T-cell (primary cell): Measurements from ENCODE around the gene SP7. TPM values are rescaled to one million over a fixed set of nuclear protein-coding genes. Genes with fewer than 3 reads are reported as not detected.
"Not testable (repeated sequence)": the region's sequence is repeated elsewhere in the genome, so short reads cannot be mapped to it uniquely, and the experiment has no call there.

Experiments used
- ATAC-seq, 4 experiments: fragments of 200-7000 bp in 3 of 4; fragments of 150-1000 bp in 1 of 4; cut with Tn5 transposase; replicated peaks in 1 of 4; 1 replicate in 3 of 4; 2 replicates in 1 of 4; pipeline ENCODE4 v1.10.0; 2021; ENCODE audit warnings: moderate library complexity in 3 of 4, mild to moderate bottlenecking in 2 of 4, moderate number of reproducible peaks in 1 of 4
- CTCF ChIA-PET, 2 donors: fragments of 300-600 bp; sonication (Branson Sonifier 250); formaldehyde crosslinking; loops; one replicate each; lab custom pipeline; 2022; ENCODE audit warnings: antibody characterized with exemption in 2 of 2; lab: Charles Lee
- POLR2A ChIA-PET, 2 donors: fragments of 300-600 bp; sonication (Branson Sonifier 250); formaldehyde crosslinking; loops; one replicate each; lab custom pipeline; 2022; ENCODE audit warnings: antibody characterized with exemption in 2 of 2; lab: Charles Lee
- DNase-seq, 35 experiments: peaks; one replicate each; pipeline versions ENCODE4 v3.0.0 to v3.0.0-alpha.2; 2013 to 2023
- H3K27ac ChIP-seq: one replicate; pipeline ENCODE4 v1.5.1; 2013; ENCODE audit warnings: low read length
- H3K27me3 ChIP-seq, 2 experiments: replicated peaks in 1 of 2; 1 replicate in 1 of 2; 2 replicates in 1 of 2; pipeline versions ENCODE4 v1.6.1 to v1.7.0; 2013; ENCODE audit warnings: low read length in 1 of 2, mixed read lengths in 1 of 2; ENCODE audit not compliant: control insufficient read depth in 2 of 2, insufficient read depth in 2 of 2; ENCODE audit errors: extremely low read depth in 1 of 2
- H3K36me3 ChIP-seq, 2 donors: 1 replicate in 1 of 2; 2 replicates in 1 of 2; pipeline versions ENCODE4 v1.6.1 to v1.7.0; 2013; ENCODE audit warnings: low read length in 1 of 2; ENCODE audit not compliant: control insufficient read depth in 2 of 2, insufficient read depth in 1 of 2; ENCODE audit errors: extremely low read depth in 1 of 2
- H3K4me1 ChIP-seq, 2 experiments: 1 replicate in 1 of 2; 2 replicates in 1 of 2; pipeline versions ENCODE4 v1.6.1 to v1.7.0; 2013; ENCODE audit warnings: low read length in 2 of 2, mixed read lengths in 1 of 2; ENCODE audit not compliant: insufficient read depth in 2 of 2, control insufficient read depth in 1 of 2; ENCODE audit errors: extremely low read depth in 1 of 2
- H3K4me3 ChIP-seq, 2 donors: 1 replicate in 1 of 2; 2 replicates in 1 of 2; pipeline versions ENCODE4 v1.5.1 to v1.7.0; 2013; ENCODE audit warnings: mild to moderate bottlenecking in 2 of 2, low read length in 1 of 2, moderate library complexity in 1 of 2; ENCODE audit not compliant: control insufficient read depth in 1 of 2; ENCODE audit errors: extremely low read depth in 1 of 2
- H3K9me3 ChIP-seq: 2 replicates; pipeline ENCODE4 v1.7.0; 2013
- H3K27ac Mint-ChIP-seq, 2 donors: one replicate each; pipeline ENCODE4 v1.8.0; 2020 to 2021; ENCODE audit warnings: mild to moderate bottlenecking in 2 of 2, mixed read lengths in 2 of 2
- H3K27me3 Mint-ChIP-seq, 2 donors: one replicate each; pipeline ENCODE4 v1.8.0; 2021 to 2022; ENCODE audit warnings: mixed read lengths in 2 of 2
- H3K36me3 Mint-ChIP-seq: one replicate; pipeline ENCODE4 v1.8.0; 2021; ENCODE audit warnings: mixed read lengths
- H3K4me1 Mint-ChIP-seq, 3 donors: one replicate each; pipeline ENCODE4 v1.8.0; 2020 to 2022; ENCODE audit warnings: mixed read lengths in 3 of 3, mild to moderate bottlenecking in 1 of 3
- H3K4me3 Mint-ChIP-seq, 3 donors: one replicate each; pipeline ENCODE4 v1.8.0; 2020 to 2022; ENCODE audit warnings: mild to moderate bottlenecking in 3 of 3, mixed read lengths in 3 of 3, moderate library complexity in 3 of 3
- H3K9me3 Mint-ChIP-seq, 3 donors: one replicate each; pipeline ENCODE4 v1.8.0; 2020 to 2022; ENCODE audit warnings: mixed read lengths in 3 of 3
- WGBS: methylation state at CpG from one replicate; pipeline ENCODE4 v1.1.5; 2013; ENCODE audit warnings: missing lambda C conversion rate; ENCODE audit not compliant: insufficient coverage; 5-methylcytosine and 5-hydroxymethylcytosine counted together
- total RNA-seq, 35 experiments: library from RNA in 6 of 35; stranded (reverse) in 6 of 35; fragments of 120-200 nt in 1 of 35; gene quantifications; one replicate each; pipeline versions ENCODE4 v1.2.1 to v1.2.4 and lab custom pipeline; 2013 to 2026

The SP7 gene
- total RNA-seq, 5 donors from 2014 or later (not counting 1 experiment from before 2014, with no cell fraction given), result 0.12 TPM; not detected in 4

GRCh38 chr12:53379389-53380103 lies 43.4 kb upstream of the SP7 start:
- Mint-ChIP-seq H3K27ac (no peak overlapping the region), H3K27me3 (no peaks in the 10 kb centered on the region), H3K4me1 (peaks cover 32 to 45% (median 38%) of the 10 kb centered on the region in 3 donors), H3K4me3 (no peak overlapping the region), H3K36me3 (peaks cover 28% of the 10 kb centered on the region), H3K9me3 (no peaks in the 10 kb centered on the region)
- POLR2A ChIA-PET, result interaction anchor here (0.6 to 1.4 kb wide), 6 partner anchors 35 to 199 kb away, joined by 3 to 7 read pairs (median 5); partner anchors contain the start of genes CSAD (in 1 of the 2), PFDN5 (in 1 of the 2), TARBP2 (in 1 of the 2) and ZNF740 (in 1 of the 2)
- Histone ChIP-seq H3K27ac (peak overlapping the region; percentile 64), H3K4me1 (peaks cover 31 to 51% of the 10 kb centered on the region in 2 experiments), H3K27me3 (no peaks in the 10 kb centered on the region), H3K4me3 (peak overlapping the region; percentile 51 to 65), H3K9me3 (no peaks in the 10 kb centered on the region), H3K36me3 (peaks cover 3 to 24% of the 10 kb centered on the region in 2 donors)
- under 1% methylated on average over 26 of the region's 29 CpGs for WGBS
- CTCF ChIA-PET, result interaction anchor here (0.5 to 2.4 kb wide), 18 partner anchors 26 to 373 kb away, joined by 3 to 31 read pairs (median 3); partner anchors contain the start of genes AAAS (in 2 of the 2), ATP5MC2 (in 1 of the 2), CSAD (in 1 of the 2) and EIF4B (in 1 of the 2)
- ATAC-seq, result peak; percentile 75 to 79 (median 76)
- DNase-seq, result peak in 34 of 35 experiments; percentile 76 to 100 (median 98)

DNA sequence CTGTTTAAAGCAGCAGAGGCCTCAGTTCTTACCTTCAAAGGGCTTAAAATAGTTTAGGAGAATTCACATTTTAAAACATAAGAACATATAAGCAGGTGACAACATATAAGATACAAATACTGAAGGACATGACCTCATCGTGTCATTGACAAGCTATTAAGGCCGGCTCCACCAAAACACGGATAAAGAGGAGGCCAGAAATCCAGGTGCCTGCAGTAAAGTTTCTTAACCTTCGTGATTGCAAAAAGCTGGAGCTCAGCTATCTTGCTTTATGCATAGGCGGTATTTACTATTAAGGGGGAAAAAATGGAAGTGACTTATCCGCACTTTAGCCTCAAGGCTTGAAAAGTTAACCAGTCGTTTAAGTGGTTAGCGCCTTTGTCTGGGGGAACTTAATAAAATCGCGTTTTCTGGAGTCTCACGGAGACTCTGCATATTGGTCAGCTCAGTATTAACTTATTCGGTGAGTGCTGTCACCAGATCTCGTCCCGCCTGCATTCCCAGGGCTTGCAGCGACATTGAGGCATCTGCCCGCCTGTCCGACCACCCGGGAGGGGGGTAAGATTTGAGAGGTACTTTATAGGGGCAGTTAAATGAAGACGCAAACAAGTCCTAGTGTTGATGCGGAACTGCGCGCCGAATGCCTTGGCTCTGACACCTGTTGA lies 42.7 kb upstream of the SP7 start:
- ATAC-seq (no peak), DNase-seq (no peak)
- H3K36me3 Mint-ChIP-seq, result peaks cover 28% of the 10 kb centered on the region
- H3K9me3 ChIP-seq, result no peaks in the 10 kb centered on the region
- H3K27me3 ChIP-seq, result no peaks in the 10 kb centered on the region
- peaks cover 30 to 44% of the 10 kb centered on the region in 2 experiments for H3K4me1 ChIP-seq
- WGBS, result 22% methylated on average over 9 of the region's 23 CpGs
- CTCF ChIA-PET, result interaction anchor here (0.6 to 2.4 kb wide), 13 partner anchors 25 to 198 kb away, joined by 3 to 31 read pairs (median 5); partner anchors contain the start of genes AAAS (in 2 of the 2), CSAD (in 1 of the 2), TARBP2 (in 1 of the 2) and ZNF740 (in 1 of the 2)
- peaks cover 3 to 21% of the 10 kb centered on the region in 2 donors for H3K36me3 ChIP-seq
- no peaks in the 10 kb centered on the region for H3K9me3 Mint-ChIP-seq
- H3K27me3 Mint-ChIP-seq, result no peaks in the 10 kb centered on the region
- no peak overlapping the region for H3K27ac Mint-ChIP-seq
- POLR2A ChIA-PET, result interaction anchor here (0.5 to 1.4 kb wide), 5 partner anchors 15 to 198 kb away, joined by 3 to 7 read pairs (median 6); partner anchors contain the start of genes CSAD (in 1 of the 2), PFDN5 (in 1 of the 2), TARBP2 (in 1 of the 2) and ZNF740 (in 1 of the 2)
- H3K4me3 Mint-ChIP-seq, result no peak overlapping the region
- peak overlapping the region; percentile 64 for H3K27ac ChIP-seq
- peak overlapping the region; percentile 51 to 65 for H3K4me3 ChIP-seq
- peaks cover 35 to 41% (median 36%) of the 10 kb centered on the region in 3 donors for H3K4me1 Mint-ChIP-seq

- CTCF ChIA-PET, result interaction anchor here in 1 of 2 donors (1.2 to 2.4 kb wide), 5 partner anchors 26 to 98 kb away, joined by 3 to 31 read pairs (median 16); partner anchors contain the start of gene AAAS
- Histone ChIP-seq H3K27ac (peak overlapping the region; percentile 64), H3K9me3 (no peaks in the 10 kb centered on the region), H3K27me3 (no peaks in the 10 kb centered on the region), H3K4me3 (no peak overlapping the region), H3K4me1 (peaks cover 26 to 38% of the 10 kb centered on the region in 2 experiments), H3K36me3 (peaks cover 3 to 15% of the 10 kb centered on the region in 2 donors)
- H3K4me3 Mint-ChIP-seq, result no peak overlapping the region
- POLR2A ChIA-PET, result interaction anchor here (0.6 kb wide), 2 partner anchors 20 to 23 kb away, joined by 3 to 10 read pairs; no protein-coding TSS in a partner anchor
- H3K36me3 Mint-ChIP-seq, result peaks cover 22% of the 10 kb centered on the region
- H3K4me1 Mint-ChIP-seq, result peaks cover 32 to 39% (median 33%) of the 10 kb centered on the region in 3 donors
- DNase-seq (no peak), ATAC-seq (no peak)
- peak overlapping the region in 1 of 2 donors; percentile 39 for H3K27ac Mint-ChIP-seq
- 90% methylated on average over 3 of the region's 12 CpGs for WGBS
- H3K9me3 Mint-ChIP-seq, result no peaks in the 10 kb centered on the region
- no peaks in the 10 kb centered on the region for H3K27me3 Mint-ChIP-seq
Measured at GRCh38 chr12:53378222-53378621, 42.1 kb upstream of the SP7 start.

DNA sequence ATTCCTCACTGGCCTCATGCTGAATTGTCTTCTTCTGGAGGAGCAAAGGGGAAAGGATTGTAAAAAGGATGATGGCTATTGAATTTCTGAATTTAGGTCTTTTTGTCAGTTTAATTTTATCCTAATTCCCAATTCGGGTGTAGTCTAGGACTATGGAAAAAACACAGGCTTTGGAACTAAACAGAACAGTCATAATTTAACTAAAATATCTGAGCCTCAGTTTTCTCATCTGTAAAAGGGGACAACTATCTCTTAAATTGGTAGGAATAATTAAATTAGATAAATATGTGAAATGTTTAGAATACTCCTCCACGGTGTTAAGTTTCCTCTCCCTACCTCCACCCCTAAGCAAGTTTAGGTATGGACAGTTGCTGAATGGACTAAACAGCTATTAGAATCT lies 40.6 kb upstream of the SP7 start:
- Histone ChIP-seq H3K36me3 (peaks cover 0 to under 1% of the 10 kb centered on the region in 2 donors), H3K9me3 (no peaks in the 10 kb centered on the region), H3K27me3 (no peaks in the 10 kb centered on the region), H3K4me1 (peaks cover 14 to 32% of the 10 kb centered on the region in 2 experiments), H3K27ac (no peak overlapping the region), H3K4me3 (no peak overlapping the region)
- CTCF ChIA-PET, result interaction anchor here in 1 of 2 donors (0.7 kb wide), 1 partner anchor 59 kb away, joined by 3 read pairs; no protein-coding TSS in a partner anchor
- no peak overlapping the region for H3K27ac Mint-ChIP-seq
- H3K27me3 Mint-ChIP-seq, result no peaks in the 10 kb centered on the region
- ATAC-seq, result no peak
- no peak overlapping the region for H3K4me3 Mint-ChIP-seq
- no peaks in the 10 kb centered on the region for H3K9me3 Mint-ChIP-seq
- no peak for DNase-seq
- POLR2A ChIA-PET, result interaction anchor here in 1 of 2 donors (0.6 kb wide), 1 partner anchor 19 kb away, joined by 3 read pairs; no protein-coding TSS in a partner anchor
- WGBS, result no CpG with 5 or more reads among the region's 2 CpGs
- peaks cover 7% of the 10 kb centered on the region for H3K36me3 Mint-ChIP-seq
- peaks cover 27 to 33% (median 28%) of the 10 kb centered on the region in 3 donors for H3K4me1 Mint-ChIP-seq

GRCh38 chr12:53374277-53374676 lies 38.1 kb upstream of the SP7 start:
- H3K36me3 Mint-ChIP-seq, H3K36me3 ChIP-seq, H3K4me3 ChIP-seq, POLR2A ChIA-PET, H3K27me3 Mint-ChIP-seq, H3K27me3 ChIP-seq, H3K9me3 Mint-ChIP-seq, DNase-seq, H3K27ac ChIP-seq, H3K9me3 ChIP-seq, H3K4me3 Mint-ChIP-seq, ATAC-seq: not testable (repeated sequence)
- Mint-ChIP-seq H3K27ac (peak overlapping the region; percentile 80 to 84), H3K4me1 (peaks cover 28 to 36% (median 29%) of the 10 kb centered on the region in 3 donors)
- CTCF ChIA-PET, result interaction anchor here (0.6 to 0.7 kb wide), 2 partner anchors 54 to 339 kb away, joined by 3 to 4 read pairs; no protein-coding TSS in a partner anchor
- peaks cover 12 to 45% of the 10 kb centered on the region in 2 experiments for H3K4me1 ChIP-seq
- 79% methylated on average over 8 of the region's 14 CpGs for WGBS
